GM12872 (cell line): ENCODE measurements around the gene CAPN3.

Experiments used
- TF ChIP-seq, protein P1 (sequence below): IDR thresholded peaks from 3 replicates; pipeline ENCODE4 v1.5.1; 2011; ENCODE audit warnings: low read depth, mild to moderate bottlenecking, low read length, moderate library complexity; ENCODE audit not compliant: insufficient read depth

CAPN3 gene

GRCh38 chr15:42384597-42384996, 25.3 kb downstream of the CAPN3 start:
- TF ChIP-seq, protein P1, sequence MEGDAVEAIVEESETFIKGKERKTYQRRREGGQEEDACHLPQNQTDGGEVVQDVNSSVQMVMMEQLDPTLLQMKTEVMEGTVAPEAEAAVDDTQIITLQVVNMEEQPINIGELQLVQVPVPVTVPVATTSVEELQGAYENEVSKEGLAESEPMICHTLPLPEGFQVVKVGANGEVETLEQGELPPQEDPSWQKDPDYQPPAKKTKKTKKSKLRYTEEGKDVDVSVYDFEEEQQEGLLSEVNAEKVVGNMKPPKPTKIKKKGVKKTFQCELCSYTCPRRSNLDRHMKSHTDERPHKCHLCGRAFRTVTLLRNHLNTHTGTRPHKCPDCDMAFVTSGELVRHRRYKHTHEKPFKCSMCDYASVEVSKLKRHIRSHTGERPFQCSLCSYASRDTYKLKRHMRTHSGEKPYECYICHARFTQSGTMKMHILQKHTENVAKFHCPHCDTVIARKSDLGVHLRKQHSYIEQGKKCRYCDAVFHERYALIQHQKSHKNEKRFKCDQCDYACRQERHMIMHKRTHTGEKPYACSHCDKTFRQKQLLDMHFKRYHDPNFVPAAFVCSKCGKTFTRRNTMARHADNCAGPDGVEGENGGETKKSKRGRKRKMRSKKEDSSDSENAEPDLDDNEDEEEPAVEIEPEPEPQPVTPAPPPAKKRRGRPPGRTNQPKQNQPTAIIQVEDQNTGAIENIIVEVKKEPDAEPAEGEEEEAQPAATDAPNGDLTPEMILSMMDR: no peak

DNA sequence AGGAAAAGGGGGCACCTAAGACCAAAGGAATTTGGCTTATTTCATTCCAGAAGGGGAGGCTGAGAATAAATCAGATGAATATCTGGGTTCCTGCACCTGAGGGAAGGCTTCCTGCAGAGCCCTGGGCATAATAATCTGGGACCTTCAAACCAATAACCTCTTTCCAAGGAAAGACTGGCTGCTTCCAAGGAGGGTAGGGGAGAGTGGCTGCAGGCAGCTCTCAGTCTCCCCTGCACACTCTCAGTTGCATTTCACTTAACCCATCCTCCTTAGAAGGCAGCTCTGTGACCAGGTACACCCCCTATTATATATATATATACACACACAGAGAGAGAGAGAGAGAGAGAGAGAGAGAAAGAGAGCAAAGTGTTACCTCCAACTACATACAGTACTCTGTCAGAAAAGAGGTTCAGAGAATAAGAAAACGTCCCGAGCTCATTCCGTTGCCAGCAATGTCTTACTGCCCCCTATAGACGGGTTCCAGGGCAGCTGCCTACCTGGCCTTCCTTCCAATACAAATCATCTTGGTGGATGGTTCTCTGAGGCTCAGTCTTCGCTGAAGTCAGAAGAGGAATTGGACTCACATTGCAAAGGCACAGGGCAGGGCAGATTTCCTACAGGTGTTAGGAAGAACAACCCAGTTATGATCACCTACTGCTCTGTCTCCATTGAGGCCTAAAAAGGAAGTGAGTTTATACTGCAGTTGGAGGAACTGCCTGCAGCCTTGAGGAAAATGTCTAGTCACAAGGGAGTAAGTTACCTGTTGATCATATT, 26.1 kb downstream of the CAPN3 start:
- TF ChIP-seq, protein P1: peak; percentile 81

- TF ChIP-seq, protein P1: no peak
These were observed 26.8 kb downstream of the CAPN3 start for GRCh38 chr15:42385980-42386700.

GRCh38 chr15:42387603-42388002, 28.3 kb downstream of the CAPN3 start:
- TF ChIP-seq, protein P1: no peak

DNA sequence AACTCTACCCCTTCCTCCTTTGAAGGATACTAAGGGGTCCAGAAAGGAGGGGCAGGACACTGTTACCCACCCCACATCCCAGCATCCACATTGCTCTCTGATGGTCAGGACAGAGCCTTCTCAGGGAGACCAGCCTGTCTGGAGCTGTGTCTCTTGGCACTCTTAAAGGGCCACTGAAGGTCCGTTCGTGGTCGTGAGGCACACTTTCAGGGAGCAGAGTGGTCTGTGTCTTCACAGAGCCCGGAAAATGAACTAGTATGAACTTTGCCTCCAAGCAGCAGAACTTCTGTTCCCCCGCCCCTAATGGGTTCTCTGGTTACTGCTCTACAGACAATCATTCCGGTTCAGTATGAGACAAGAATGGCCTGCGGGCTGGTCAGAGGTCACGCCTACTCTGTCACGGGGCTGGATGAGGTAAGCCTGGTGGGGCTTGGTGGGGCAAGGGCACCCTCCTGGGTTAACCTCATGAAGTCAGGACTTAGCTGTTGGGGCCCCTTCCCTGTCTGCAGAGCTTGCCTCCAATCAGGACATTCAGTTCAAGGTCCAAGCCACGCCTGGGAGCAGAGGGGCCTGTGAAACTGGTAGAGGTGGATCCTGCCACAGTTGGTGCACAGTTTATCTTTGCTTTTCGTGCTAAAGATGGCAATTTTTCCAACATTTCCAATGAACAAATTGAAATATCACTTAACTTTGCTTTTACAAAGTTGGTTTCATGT, 33.2 kb downstream of the CAPN3 start:
- TF ChIP-seq, protein P1: no peak

GRCh38 chr15:42394106-42394505, 34.8 kb downstream of the CAPN3 start:
- TF ChIP-seq, protein P1: no peak

DNA sequence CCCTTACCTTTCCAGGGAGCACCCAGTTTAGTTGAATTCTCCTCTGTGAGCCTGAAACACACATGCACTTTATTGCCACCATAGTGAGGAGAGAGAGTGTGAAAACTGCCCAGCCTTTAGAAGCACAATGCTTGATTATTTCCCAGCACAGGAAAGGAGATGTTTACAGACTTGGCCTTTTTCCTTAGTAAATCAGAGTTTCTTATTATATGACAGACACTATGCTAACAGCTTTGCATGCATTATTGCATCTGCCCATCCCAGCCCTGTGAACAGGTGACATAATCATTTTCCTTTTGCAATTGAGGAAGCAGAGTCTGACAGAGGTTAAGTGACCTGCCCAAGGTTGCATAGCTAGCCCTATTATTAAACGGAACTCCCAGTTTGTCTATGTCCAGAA, 36.5 kb downstream of the CAPN3 start:
- TF ChIP-seq, protein P1: no peak
